Esophagus (tissue), 2 donors: ENCODE measurements around the gene TIMP4. TPM values are rescaled to one million over a fixed set of nuclear protein-coding genes. Genes with fewer than 3 reads are reported as not detected.

Experiments
- H3K27ac ChIP-seq, 2 donors: one replicate each; pipeline ENCODE4 v1.5.1; 2013; ENCODE audit warnings: low read depth in 2 of 2, mild to moderate bottlenecking in 2 of 2, inconsistent platforms in 1 of 2, low read length in 1 of 2, moderate library complexity in 1 of 2
- H3K27me3 ChIP-seq, 2 donors: one replicate each; pipeline ENCODE4 v1.6.1; 2013; ENCODE audit warnings: low read length in 2 of 2, control low read depth in 1 of 2, mild to moderate bottlenecking in 1 of 2; ENCODE audit not compliant: insufficient read depth in 2 of 2, control insufficient read depth in 1 of 2
- H3K36me3 ChIP-seq, 2 donors: one replicate each; pipeline ENCODE4 v1.6.1; 2013; ENCODE audit warnings: low read length in 1 of 2; ENCODE audit not compliant: control insufficient read depth in 2 of 2, insufficient read depth in 2 of 2
- H3K4me1 ChIP-seq, 2 donors: one replicate each; pipeline ENCODE4 v1.6.1; 2013; ENCODE audit warnings: low read length in 1 of 2; ENCODE audit not compliant: control insufficient read depth in 2 of 2, insufficient read depth in 2 of 2
- H3K4me3 ChIP-seq, 2 donors: one replicate each; pipeline ENCODE4 v1.5.1; 2013; ENCODE audit warnings: low read length in 2 of 2, mild to moderate bottlenecking in 2 of 2, low read depth in 1 of 2, moderate library complexity in 1 of 2
- H3K9me3 ChIP-seq, 2 donors: one replicate each; pipeline ENCODE4 v1.6.1; 2013; ENCODE audit warnings: mild to moderate bottlenecking in 2 of 2, low read depth in 1 of 2, low read length in 1 of 2, moderate library complexity in 1 of 2; ENCODE audit not compliant: control insufficient read depth in 2 of 2, insufficient read depth in 1 of 2
- WGBS, 2 donors: extraction: QIAGEN DNeasy Blood & Tissue Kit; methylation state at CpG; one replicate each; pipeline ENCODE4 v1.1.7; 2013; 5-methylcytosine and 5-hydroxymethylcytosine counted together
- polyA plus RNA-seq, 2 donors: library from polyadenylated mRNA; stranded (reverse); fragments of 200-250 nt; gene quantifications; one replicate each; pipeline ENCODE4 v1.2.3, GENCODE V29; 2013
- donor health status: healthy with polysubstance abuse.
- donor health status: Bipolar disorder and iron deficiency.

TIMP4 gene
- polyA plus RNA-seq, 2 donors: 0.45 to 1.00 TPM

DNA sequence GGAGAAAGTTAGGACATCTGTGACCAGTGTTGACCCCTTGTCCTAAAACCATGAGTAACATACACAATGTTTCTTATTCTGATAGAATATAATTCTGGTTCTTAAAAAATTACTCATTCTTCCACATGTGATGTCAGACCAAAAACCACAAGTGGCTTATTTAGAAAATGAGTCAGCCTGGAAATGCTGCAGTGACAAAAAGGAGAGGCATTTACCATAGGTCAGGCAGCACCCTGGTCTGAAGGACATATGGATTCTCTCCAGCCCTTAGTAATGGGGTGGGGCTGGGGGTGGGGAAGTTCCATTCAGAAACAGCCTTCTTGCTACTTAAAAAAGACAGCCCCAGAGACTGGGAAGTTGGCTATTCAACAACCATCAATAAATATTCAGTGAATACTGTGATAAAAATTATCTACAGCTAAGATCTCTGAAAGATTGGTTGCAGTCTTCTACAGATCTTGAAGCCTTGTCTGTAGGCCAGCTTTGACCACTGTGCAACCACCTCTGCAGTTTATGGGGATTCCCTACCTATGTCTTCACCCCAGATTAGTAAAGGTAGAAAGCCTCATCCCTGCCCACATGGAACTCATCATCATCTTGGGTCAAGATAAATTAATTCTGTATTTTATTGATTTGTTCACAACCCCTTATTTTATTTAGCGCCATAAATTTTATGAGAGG lies 34.9 kb upstream of the TIMP4 start:
- Histone ChIP-seq H3K9me3 (no peaks in the 10 kb centered on the region), H3K4me1 (peaks cover 2 to 17% of the 10 kb centered on the region in 2 donors), H3K27ac (peak overlapping the region; percentile 79 to 86), H3K36me3 (no peaks in the 10 kb centered on the region), H3K27me3 (no peaks in the 10 kb centered on the region), H3K4me3 (no peak overlapping the region)
- 81 to 95% methylated on average over 1 of the region's 1 CpG for WGBS, 2 donors

DNA sequence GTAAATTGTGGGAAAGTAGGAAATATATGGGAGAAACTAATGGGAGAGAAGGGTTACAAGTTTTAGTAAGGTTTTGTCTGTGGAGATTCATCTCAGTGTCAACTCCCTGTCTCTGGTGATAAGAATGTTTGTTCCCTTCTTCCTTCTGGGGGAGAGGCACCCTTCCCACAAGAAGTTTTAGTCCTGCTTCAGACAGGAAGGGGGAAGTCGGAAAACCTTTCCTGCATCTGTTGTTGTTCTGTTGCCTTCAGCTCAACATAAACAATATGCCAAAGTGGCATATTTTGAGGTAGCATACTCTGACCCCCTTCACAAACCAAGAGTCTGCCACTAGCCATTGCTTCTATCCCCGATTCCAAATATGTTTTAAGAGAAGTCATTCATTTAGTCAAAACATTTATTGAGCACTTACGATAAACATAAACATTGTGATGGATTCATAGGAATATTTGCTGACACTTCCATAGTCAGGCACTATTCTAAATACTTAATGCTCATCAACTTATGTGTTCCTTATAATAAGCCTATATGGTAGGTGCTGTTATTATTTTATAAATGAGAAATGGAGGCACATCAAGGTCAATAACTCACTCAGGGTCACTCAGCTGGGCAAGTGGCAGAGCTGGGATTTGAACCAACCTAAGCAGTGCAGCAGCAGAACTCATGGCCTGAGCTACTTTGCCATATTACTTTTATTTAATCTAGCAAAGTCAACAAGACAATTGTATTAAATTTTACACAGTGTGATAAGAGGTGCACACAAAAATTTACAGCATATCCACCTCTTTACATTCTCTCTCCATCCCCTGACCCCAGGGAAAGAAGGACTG lies 34.2 kb upstream of the TIMP4 start:
- peak overlapping the region; percentile 66 to 77 for H3K27ac ChIP-seq

DNA sequence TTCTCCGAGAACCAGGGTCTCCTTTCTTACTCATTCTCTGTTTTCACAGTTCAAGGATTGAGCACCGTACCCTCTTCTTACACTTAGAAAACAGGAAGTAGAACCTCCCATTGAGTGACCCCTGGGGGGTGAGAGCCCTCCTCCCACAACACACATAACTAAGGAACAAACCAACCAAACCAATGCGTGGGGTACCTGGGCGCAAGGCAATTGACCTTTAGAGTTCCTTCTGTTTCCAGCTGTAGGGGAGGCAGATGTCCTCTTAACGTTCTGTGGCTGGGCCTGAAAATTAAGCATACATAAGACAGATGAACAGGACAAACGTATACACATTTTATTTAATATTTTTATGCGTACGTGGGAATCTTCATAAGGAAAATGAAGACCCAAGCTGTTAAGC lies 33.5 kb upstream of the TIMP4 start:
- Histone ChIP-seq H3K27ac (no peak overlapping the region), H3K27me3 (no peaks in the 10 kb centered on the region), H3K4me3 (no peak overlapping the region), H3K9me3 (no peaks in the 10 kb centered on the region), H3K4me1 (peaks cover 2 to 27% of the 10 kb centered on the region in 2 donors), H3K36me3 (no peaks in the 10 kb centered on the region)
- 86 to 91% methylated on average over 8 of the region's 8 CpGs for WGBS, 2 donors

More for the DNA sequence above, 34.2 kb upstream of the TIMP4 start:
- Histone ChIP-seq H3K36me3 (no peaks in the 10 kb centered on the region), H3K4me3 (no peak overlapping the region), H3K4me1 (peaks cover 2 to 23% of the 10 kb centered on the region in 2 donors), H3K9me3 (no peaks in the 10 kb centered on the region), H3K27me3 (no peaks in the 10 kb centered on the region)
- WGBS, 2 donors: 91 to 92% methylated on average over 3 of the region's 3 CpGs

DNA sequence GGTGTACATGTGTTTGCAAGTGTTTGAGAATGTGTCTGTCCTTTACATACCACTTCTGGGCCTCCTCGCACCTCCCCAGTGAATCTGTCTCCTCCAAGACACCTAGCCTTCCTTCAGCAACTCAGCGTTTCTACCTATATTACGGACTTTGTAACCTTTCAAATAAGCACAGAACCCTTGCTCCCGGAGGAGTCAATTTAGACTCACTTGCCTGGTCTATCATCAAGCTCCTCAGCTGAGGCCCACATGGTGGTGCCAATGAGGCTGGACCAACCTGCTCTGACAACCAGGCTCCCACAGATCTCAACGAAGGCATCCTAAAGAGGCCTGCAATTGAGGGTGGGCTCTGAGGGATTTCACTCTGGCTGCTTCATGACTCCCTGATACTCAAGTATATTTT lies 32.8 kb upstream of the TIMP4 start:
- Histone ChIP-seq H3K4me1 (peaks cover 2 to 27% of the 10 kb centered on the region in 2 donors), H3K4me3 (no peak overlapping the region), H3K9me3 (no peaks in the 10 kb centered on the region), H3K36me3 (no peaks in the 10 kb centered on the region), H3K27ac (peak overlapping the region; percentile 9 to 74), H3K27me3 (no peaks in the 10 kb centered on the region)
- WGBS, 2 donors: 88 to 95% methylated on average over 5 of the region's 5 CpGs

DNA sequence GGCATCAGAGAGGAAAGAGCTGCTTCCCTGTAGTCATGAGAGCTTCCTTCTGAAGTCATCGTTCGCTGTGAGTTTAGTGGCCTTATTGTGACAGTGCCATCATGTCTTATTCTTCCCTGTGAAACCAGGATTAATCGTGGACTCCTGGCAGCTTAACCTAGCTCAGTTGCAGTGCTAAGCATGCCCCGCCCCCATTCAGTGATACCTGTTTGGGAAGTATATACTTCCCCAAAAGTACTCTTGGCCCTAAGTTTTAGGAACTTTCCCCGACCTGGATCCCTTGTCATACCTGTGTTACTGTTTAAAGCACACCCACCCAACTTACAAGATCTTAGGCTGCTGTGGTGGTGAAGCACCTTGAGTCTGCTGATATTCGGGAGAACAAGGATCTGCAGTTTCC lies 32.1 kb upstream of the TIMP4 start:
- Histone ChIP-seq H3K4me3 (no peak overlapping the region), H3K36me3 (no peaks in the 10 kb centered on the region), H3K4me1 (peaks cover 2 to 27% of the 10 kb centered on the region in 2 donors), H3K27ac (peak overlapping the region; percentile 38 to 78), H3K27me3 (no peaks in the 10 kb centered on the region), H3K9me3 (no peaks in the 10 kb centered on the region)
- WGBS, 2 donors: 75 to 76% methylated on average over 6 of the region's 6 CpGs

DNA sequence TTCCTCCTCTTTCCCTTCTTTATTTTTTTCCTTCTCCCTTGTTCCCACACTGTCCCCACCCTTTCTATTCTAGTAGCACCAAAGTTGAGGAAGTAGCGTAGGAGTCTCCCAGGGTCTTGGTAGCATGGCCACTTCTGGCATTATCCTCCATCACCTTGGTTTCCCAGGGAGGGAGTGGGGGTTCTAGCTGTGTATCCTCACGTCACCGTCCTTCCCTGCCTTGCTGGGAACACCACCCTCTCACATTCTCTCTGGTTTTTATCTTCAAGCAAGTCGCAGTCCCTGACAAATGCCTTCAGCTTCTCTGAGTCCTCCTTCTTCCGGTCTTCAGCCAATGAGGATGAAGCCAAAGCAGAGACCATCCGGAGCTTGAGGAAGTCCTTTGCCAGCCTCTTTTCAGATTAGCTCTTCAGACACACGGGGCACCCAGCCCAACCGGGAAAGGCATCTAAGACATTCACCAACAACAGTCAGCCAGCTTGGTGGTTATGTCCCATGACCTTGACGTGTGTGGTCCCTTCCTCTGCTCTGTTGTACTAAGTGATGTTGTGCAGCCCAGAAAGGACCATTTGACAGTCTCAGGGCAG lies 31.6 kb upstream of the TIMP4 start:
- 90 to 92% methylated on average over 9 of the region's 9 CpGs for WGBS, 2 donors
- Histone ChIP-seq H3K4me1 (peaks cover 2 to 27% of the 10 kb centered on the region in 2 donors), H3K4me3 (no peak overlapping the region), H3K9me3 (no peaks in the 10 kb centered on the region), H3K27ac (peak overlapping the region; percentile 38 to 78), H3K36me3 (no peaks in the 10 kb centered on the region), H3K27me3 (no peaks in the 10 kb centered on the region)

DNA sequence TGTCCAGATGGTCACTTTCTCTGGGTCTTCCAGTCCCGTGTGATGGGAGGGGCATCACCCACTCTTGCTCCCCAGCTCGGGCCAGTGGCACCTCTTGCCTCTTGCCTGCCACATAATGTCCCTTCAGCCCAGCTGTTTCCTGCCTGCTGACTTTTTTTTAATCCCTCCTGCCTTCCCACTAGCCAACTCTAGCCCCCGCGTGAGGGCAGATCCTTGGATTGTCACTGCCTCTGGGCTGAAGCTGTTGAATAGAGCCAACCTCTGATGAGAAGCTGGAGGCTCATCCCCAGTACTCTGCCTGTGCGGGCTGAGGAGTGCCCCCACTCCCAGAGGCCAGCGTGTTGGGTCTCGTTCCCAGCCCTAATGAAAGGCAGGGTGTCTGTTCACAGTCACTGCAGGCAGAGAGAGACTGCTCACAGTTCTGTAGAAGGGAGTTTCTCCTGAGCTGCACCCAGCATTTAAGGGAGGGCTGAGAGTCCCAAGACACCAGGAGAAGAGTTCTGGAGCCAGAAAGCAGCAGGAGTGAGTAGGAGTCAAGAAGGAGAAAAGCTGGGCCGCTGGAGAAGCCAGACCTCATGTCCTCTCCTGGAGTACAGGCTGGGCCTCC lies 30.1 kb upstream of the TIMP4 start:
- H3K27ac ChIP-seq: peak overlapping the region; percentile 6 to 66
- peaks cover 0 to 24% of the 10 kb centered on the region in 2 donors for H3K4me1 ChIP-seq
- WGBS, 2 donors: 44 to 56% methylated on average over 8 of the region's 8 CpGs
- H3K4me3 ChIP-seq: no peak overlapping the region
- H3K27me3 ChIP-seq: no peaks in the 10 kb centered on the region
- no peaks in the 10 kb centered on the region for H3K9me3 ChIP-seq
- no peaks in the 10 kb centered on the region for H3K36me3 ChIP-seq

DNA sequence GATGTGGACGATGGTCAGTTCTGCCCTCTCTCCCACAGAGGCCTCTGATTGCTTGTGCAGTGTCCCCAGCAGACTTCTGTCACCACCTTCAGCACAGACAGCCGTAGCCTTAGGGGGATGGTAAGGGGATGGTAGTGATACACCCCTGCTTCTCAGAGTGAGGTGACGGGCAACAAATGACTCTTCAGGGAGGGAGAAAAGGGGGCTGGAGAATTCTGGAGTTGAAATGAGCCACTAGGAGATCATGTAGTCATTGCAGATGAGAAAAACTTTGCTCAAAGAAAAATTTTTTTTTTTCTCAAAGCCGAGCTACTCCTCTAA lies 29.6 kb upstream of the TIMP4 start:
- 77% methylated on average over 4 of the region's 4 CpGs for WGBS, 2 donors
- H3K4me1 ChIP-seq: peaks cover 0 to 24% of the 10 kb centered on the region in 2 donors
- H3K27me3 ChIP-seq: no peaks in the 10 kb centered on the region
- peak overlapping the region in 1 of 2 donors; percentile 66 for H3K27ac ChIP-seq
- H3K36me3 ChIP-seq: no peaks in the 10 kb centered on the region
- H3K4me3 ChIP-seq: no peak overlapping the region
- H3K9me3 ChIP-seq: no peaks in the 10 kb centered on the region

DNA sequence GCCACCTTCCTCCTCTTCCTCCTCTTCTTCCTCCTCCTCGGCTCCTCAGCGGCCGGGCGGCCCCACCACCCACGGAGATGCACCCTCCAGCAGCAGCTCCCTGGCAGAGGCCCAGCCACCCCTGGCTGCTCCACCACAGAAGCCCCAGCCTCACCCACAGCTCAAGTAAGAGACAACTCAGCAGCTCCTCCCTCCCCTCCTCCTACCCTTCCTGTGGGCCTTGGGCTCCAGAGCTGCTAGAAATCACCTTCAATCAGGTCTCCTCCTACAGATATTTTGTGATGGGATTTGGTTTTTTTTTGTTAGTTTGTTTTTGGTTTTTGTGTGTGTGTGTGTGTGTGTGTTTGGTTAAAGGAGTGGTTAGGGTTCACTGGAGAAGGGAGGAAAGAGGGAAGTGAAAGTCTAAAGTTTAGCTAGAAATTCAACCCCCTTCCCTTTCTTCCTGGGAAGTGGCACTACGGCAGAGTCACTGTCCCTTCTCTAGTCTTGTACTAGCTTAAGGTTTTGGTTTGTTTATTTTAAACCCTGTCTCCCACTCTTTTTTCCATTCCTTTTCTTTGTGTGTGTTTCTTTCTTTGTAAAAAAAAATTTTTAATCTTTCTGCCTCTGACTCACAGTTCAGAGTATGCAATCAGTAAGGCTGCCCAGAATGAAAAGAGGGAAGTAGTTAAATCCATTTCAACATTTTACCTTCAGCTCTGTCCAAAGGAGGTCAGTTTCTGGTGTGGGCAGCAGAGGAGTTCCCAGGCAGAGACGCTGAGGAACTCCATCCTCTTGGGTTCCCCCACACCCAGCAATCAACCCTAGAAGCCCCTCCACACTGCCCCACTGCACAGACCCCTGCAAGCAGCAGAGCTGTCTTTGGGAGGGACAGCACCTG lies 29.0 kb upstream of the TIMP4 start:
- 27 to 33% methylated on average over 7 of the region's 7 CpGs for WGBS, 2 donors
- Histone ChIP-seq H3K27ac (peak overlapping the region in 1 of 2 donors; percentile 65), H3K27me3 (no peaks in the 10 kb centered on the region), H3K9me3 (no peaks in the 10 kb centered on the region), H3K4me3 (no peak overlapping the region), H3K36me3 (no peaks in the 10 kb centered on the region), H3K4me1 (peaks cover 0 to 24% of the 10 kb centered on the region in 2 donors)
